IMR-90 (cell line): Measurements from ENCODE around the gene MDM2.

Experiments used
- ELK1 ChIP-seq: fragments of 150-350 bp; IDR thresholded peaks from 2 replicates; pipeline ENCODE4 v1.6.1; 2016; ENCODE audit warnings: low read depth, mild to moderate bottlenecking, low read length, moderate library complexity, borderline replicate concordance
- MAZ ChIP-seq: IDR thresholded peaks from 2 replicates; pipeline ENCODE4 v1.6.1; 2012; ENCODE audit warnings: low read depth, mild to moderate bottlenecking, low read length, improper control_type of control experiment, moderate library complexity, borderline replicate concordance
- POLR2A ChIP-seq: IDR thresholded peaks from 2 replicates; pipeline ENCODE4 v1.6.1; 2012; ENCODE audit warnings: mild to moderate bottlenecking, low read depth, low read length
- TF ChIP-seq, protein P1 (sequence below): conservative IDR thresholded peaks from 2 replicates; pipeline ENCODE4 v1.5.1; 2012; ENCODE audit warnings: mild to moderate bottlenecking, low read depth, low read length, improper control_type of control experiment

- TF ChIP-seq, protein P1, sequence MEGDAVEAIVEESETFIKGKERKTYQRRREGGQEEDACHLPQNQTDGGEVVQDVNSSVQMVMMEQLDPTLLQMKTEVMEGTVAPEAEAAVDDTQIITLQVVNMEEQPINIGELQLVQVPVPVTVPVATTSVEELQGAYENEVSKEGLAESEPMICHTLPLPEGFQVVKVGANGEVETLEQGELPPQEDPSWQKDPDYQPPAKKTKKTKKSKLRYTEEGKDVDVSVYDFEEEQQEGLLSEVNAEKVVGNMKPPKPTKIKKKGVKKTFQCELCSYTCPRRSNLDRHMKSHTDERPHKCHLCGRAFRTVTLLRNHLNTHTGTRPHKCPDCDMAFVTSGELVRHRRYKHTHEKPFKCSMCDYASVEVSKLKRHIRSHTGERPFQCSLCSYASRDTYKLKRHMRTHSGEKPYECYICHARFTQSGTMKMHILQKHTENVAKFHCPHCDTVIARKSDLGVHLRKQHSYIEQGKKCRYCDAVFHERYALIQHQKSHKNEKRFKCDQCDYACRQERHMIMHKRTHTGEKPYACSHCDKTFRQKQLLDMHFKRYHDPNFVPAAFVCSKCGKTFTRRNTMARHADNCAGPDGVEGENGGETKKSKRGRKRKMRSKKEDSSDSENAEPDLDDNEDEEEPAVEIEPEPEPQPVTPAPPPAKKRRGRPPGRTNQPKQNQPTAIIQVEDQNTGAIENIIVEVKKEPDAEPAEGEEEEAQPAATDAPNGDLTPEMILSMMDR = no peak
- TF ChIP-seq POLR2A = no peak
- no peak for TF ChIP-seq ELK1
- TF ChIP-seq MAZ = no peak
Measured at GRCh38 chr12:68805592-68806120, 2.3 kb upstream of the MDM2 start.
